Measurements from ENCODE around the gene RBP5.
A peak's percentile ranks its signal among the peaks of the same experiment; 100 is the strongest.

RBP5 gene

GRCh38 chr12:7146228-7146627 is 17.5 kb upstream of the RBP5 start:
- DNase-seq (ENCODE audit: low read depth in 3 of 3): no peak

GRCh38 chr12:7145671-7146070 is 17.0 kb upstream of the RBP5 start:
- DNase-seq (ENCODE audit: low read depth in 3 of 3): no peak

- no peak for DNase-seq (ENCODE audit: low read depth in 3 of 3)
Observed at GRCh38 chr12:7144414-7145120, 15.9 kb upstream of the RBP5 start.

GRCh38 chr12:7143564-7143963 is 14.9 kb upstream of the RBP5 start:
- no peak for DNase-seq (ENCODE audit: low read depth in 3 of 3)

GRCh38 chr12:7142809-7143465 is 14.2 kb upstream of the RBP5 start:
- no peak for DNase-seq (ENCODE audit: low read depth in 3 of 3)

- peak; percentile 24 to 53 (median 35) for DNase-seq (ENCODE audit: low read depth in 3 of 3)
Observed at GRCh38 chr12:7142056-7142644, 13.5 kb upstream of the RBP5 start.

- no peak for DNase-seq (ENCODE audit: low read depth in 3 of 3)
Observed at GRCh38 chr12:7141351-7142005, 12.8 kb upstream of the RBP5 start.

- no peak for DNase-seq (ENCODE audit: low read depth in 3 of 3)
Observed at GRCh38 chr12:7139200-7139599, 10.5 kb upstream of the RBP5 start.

- DNase-seq (ENCODE audit: low read depth in 3 of 3): no peak
Observed at GRCh38 chr12:7137908-7138307, 9.2 kb upstream of the RBP5 start.

- DNase-seq (ENCODE audit: low read depth in 3 of 3): no peak
Observed at GRCh38 chr12:7136676-7137075, 8.0 kb upstream of the RBP5 start.

GRCh38 chr12:7136071-7136470 is 7.4 kb upstream of the RBP5 start:
- DNase-seq (ENCODE audit: low read depth in 3 of 3): no peak

- DNase-seq (ENCODE audit: low read depth in 3 of 3): no peak
Observed at GRCh38 chr12:7134396-7135166, 5.9 kb upstream of the RBP5 start.

- DNase-seq (ENCODE audit: low read depth in 3 of 3): peak in 1 of 3 experiments; percentile 29
Observed at GRCh38 chr12:7131502-7131866, 2.8 kb upstream of the RBP5 start.

- peak in 2 of 3 experiments; percentile 8 to 50 for DNase-seq (ENCODE audit: low read depth in 3 of 3)
Observed at GRCh38 chr12:7130701-7131501, 2.2 kb upstream of the RBP5 start.

GRCh38 chr12:7129872-7130691 is 1.4 kb upstream of the RBP5 start, which contains the start of gene CLSTN3:
TSS of gene CLSTN3 (plus strand) at chr12:7130371. CDS start at chr12:7130649, 278 bp downstream.
- peak; percentile 69 to 81 (median 71) for DNase-seq (ENCODE audit: low read depth in 3 of 3)

- DNase-seq (ENCODE audit: low read depth in 3 of 3): no peak
Observed at GRCh38 chr12:7129287-7129871, 690 bp upstream of the RBP5 start.

- DNase-seq (ENCODE audit: low read depth in 3 of 3): no peak
Observed at GRCh38 chr12:7127916-7128626, 618 bp downstream of the RBP5 start.

GRCh38 chr12:7125632-7126227 is 3.0 kb downstream of the RBP5 start:
- DNase-seq (ENCODE audit: low read depth in 3 of 3): no peak
